GM18508 (cell line): Measurements from ENCODE around the gene IL19.

Experiments
- ATAC-seq: cut with Tn5 transposase; IDR thresholded peaks from one replicate; pipeline ENCODE4 v1.9.1; 2021; ENCODE audit warnings: moderate number of reproducible peaks; ENCODE audit not compliant: insufficient read depth, unreplicated experiment

IL19 gene, protein sequence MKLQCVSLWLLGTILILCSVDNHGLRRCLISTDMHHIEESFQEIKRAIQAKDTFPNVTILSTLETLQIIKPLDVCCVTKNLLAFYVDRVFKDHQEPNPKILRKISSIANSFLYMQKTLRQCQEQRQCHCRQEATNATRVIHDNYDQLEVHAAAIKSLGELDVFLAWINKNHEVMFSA

DNA sequence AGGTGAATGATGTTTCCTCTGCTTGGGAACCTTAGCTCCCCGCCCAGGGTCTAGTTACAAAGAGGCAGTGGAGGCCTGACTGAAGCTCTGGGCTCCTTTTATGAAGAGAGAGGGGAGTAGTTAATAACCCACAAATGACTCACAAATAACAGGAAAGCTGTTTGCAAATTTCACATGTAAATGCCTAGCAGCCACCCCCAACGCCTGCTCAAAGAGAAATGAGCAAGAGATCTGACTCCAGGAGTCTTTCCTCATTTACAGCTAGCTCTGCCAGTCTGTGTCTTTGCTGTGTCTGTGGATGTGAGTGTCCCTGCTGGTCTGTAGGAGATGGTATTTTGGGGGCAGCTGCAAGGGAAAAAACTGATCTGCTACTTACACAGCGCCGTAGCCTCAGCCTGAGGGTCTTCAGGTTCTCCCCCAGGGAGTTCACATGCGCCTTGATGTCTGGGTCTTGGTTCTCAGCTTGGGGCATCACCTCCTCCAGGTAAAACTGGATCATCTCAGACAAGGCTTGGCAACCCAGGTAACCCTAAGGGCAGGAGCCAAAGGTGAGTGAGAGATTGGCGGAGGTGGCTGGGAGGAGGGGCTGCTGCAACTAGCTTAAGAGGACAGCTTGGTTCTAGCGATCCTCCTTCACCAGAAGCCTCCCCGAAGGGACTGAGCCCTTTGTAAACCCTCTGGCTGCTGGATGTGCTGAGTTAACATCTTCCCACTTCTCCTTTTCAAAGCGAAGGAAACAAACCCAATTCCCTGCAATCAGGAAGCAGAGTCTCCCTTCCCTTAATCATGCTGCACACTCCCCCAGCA lies at the start of gene IL19:
TSS of gene IL19 (plus strand) at position 243 of the 807 bp plus-strand sequence. CDS start 65,890 bp downstream, outside the sequence.
- no peak for ATAC-seq

GRCh38 chr1:206721454-206721853 lies 49.1 kb upstream of the IL19 start:
- ATAC-seq = no peak

GRCh38 chr1:206722751-206723461 lies 47.7 kb upstream of the IL19 start:
- ATAC-seq = no peak

- ATAC-seq = no peak
Observed at GRCh38 chr1:206723462-206723804, 47.1 kb upstream of the IL19 start.

DNA sequence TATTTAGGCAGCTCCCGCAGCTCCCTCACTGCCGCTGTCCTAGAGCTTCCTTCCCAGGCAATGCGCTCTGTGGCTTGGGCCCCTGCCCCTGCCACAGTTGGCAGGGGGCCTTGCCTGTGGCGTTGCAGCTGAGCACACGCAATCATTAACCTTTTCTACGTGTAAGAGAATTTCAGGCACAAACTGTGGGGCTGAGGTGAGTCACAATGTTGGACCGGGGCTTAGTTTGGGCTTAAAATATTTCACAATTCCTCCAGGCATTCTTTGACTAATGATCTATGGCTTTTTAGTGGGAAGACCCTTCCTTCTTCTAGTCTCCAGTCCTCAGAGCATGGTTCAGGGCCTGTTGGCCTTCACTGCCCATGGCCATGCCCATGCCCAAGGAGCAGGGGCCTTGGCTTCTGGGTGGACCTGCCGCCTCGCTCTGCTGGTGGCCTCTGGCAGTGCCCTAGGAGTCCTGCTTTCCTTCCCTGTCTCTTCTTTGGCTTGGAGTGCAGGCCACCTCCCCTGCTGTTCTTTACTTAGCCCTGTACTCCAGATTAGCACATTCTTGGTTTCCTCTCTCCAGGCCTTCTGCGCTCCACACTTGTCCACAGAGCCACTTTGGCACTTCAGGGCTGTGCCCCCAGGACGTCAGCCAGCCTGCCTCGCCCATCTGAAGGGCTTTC lies 46.6 kb upstream of the IL19 start:
- no peak for ATAC-seq

GRCh38 chr1:206725109-206725963 lies 45.2 kb upstream of the IL19 start:
- ATAC-seq = no peak

DNA sequence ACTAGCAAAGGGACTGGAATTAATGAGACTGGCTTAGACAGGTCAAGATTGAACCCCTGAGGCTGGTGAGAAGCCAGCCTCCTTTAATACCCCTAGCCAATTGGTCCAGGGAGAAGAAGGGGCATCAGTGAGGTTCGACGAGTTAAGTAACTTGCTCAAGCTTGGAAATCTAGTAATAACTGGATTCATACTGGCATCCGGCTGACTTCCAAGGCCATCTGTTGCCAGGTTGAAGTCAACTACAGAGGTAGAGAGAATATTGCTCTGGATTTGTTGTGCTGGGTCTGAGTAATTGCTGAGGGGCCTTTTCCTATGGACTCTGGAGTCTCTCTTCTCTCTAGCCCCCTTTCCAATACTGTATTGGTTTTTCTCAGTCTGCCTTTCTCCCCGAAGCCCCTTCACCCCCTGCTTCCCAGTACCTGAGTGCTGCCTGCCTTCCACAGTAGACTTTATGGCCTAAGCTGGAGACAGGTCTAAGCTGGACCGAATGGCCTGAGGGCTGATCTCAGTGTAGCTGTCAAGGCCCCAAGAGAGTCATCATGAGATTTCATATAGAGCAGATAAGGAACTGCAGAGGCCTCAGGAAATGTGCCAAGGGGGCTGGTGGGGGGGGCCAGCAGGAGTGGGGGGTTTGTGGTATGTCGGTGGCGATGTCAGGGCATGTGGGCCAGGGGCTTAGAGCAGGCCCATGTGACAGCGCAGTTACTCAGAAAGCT lies 42.4 kb upstream of the IL19 start:
- ATAC-seq = no peak

DNA sequence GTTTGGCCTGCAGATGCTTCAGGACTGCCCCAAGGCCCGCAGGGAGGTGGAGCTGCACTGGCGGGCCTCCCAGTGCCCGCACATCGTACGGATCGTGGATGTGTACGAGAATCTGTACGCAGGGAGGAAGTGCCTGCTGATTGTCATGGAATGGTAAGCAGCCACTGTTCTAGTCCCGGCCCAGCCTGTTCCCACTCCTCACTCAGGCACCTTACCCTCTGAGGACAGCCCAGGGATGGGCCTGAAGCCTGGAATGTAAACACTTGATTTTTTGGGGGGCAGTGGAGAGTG lies 41.9 kb upstream of the IL19 start:
- ATAC-seq = no peak

- ATAC-seq = no peak
Observed at GRCh38 chr1:206729050-206729449, 41.5 kb upstream of the IL19 start.

- no peak for ATAC-seq
Observed at GRCh38 chr1:206729507-206729906, 41.1 kb upstream of the IL19 start.

GRCh38 chr1:206732508-206732907 lies 38.1 kb upstream of the IL19 start:
- no peak for ATAC-seq

DNA sequence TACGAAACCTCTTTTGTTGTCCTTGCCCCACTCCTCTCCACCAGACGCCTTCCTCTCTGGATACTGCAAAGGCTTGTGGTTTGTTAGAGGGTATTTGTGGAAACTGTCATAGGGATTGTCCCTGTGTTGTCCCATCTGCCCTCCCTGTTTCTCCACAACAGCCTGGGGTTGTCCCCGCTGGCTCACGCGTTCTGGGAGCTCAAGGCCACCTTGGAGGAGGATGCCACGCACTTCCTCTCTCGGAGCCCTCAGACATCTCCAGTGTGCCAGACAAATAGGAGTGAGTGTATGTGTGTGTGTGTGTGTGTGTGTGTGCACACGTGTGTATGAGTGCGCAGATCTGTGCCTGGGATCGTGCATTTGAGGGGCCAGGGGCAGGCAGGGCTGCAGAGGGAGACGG lies 37.6 kb upstream of the IL19 start:
- no peak for ATAC-seq

- no peak for ATAC-seq
Observed at GRCh38 chr1:206734499-206735142, 36.0 kb upstream of the IL19 start.

- ATAC-seq = no peak
Observed at GRCh38 chr1:206735553-206736031, 35.0 kb upstream of the IL19 start.

DNA sequence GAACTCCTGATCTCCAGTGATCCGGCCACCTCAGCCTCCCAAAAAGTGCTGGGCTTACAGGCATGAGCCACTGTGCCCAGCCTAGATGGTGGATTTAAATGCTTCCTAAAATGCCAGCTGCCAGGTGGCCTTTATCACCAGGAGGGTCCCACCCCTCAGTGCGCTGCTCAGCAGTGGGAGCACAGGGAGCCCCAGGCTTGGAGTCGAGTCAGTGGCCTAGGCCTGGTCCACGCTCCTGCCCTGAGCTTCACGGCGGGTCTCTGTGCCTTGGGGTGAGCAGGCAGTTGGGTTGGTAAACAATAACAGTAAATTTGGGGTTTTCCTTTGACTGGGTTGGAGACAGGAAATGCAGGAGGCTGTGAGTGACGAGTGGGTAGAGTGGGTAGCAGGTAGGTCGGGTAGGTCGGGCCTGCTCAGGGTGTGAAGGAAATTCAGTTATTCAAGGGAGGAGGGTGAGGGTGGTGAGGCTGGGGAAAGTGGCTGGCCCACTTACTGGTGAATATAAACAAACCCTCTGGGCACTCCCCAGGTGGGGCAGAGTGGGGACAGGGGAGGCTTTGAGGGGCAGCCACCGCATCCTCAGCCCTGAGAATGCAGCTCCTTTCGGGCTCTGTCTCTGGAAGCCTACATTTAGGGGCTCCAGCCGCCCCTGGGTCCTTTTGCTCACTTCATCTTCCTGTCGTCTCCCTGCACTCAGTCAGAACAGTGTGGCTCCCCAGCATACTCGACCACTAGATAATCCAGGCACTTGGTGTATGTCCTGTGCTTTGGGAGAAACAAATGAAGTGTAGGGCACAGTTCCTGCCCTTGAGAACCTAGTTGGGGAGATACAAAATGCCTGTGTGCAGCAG lies 33.5 kb upstream of the IL19 start:
- no peak for ATAC-seq

GRCh38 chr1:206737729-206738201 lies 32.8 kb upstream of the IL19 start:
- ATAC-seq = no peak

DNA sequence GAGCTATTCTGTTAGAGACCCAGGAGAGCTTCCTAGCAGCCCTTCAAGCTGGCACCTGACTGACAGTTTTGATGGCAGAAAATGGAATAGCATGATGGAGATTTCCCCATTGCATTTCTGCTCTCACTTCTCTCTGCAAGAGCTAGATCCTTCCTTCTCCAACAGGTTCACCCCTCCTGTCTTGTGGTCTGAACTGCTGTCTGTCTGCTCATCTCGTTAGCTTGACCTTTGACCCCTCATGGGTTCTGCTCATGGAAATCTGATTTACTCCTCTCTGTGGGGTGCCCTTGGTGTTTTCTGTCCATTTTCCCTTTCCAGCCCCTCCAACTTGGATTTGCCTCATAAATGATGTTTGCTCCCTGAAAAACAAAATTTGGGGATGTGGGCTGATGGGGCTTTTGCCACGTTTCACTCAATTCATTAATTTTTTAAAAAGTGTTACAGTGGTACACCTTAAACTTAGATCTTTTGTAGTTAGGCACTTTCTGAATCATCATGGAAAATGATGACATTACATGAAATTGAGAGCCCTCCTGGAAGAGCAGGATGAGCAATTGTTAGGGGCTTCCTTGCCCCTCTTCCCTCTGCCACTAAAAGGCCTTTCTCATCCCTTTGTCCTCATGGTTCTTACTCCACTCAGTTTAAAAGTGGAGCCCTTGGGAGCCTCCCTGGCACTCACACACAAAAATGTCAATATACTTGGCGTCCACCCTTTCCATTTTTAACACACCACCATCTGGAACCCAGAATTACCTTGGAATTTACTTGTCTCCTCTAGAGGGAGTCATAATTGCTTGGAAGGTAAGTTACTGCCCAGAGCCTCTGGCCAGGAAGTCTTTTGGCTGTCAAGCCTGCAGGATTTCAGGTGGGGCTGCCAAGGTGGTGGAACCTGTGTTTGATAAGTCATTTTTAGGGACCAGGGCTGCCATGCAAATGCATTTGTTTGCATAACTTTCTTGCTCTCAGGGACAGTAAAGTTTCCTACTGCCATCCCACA lies 31.9 kb upstream of the IL19 start:
- no peak for ATAC-seq
